ENCODE results near the gene DAGLA.

The DAGLA gene

DNA sequence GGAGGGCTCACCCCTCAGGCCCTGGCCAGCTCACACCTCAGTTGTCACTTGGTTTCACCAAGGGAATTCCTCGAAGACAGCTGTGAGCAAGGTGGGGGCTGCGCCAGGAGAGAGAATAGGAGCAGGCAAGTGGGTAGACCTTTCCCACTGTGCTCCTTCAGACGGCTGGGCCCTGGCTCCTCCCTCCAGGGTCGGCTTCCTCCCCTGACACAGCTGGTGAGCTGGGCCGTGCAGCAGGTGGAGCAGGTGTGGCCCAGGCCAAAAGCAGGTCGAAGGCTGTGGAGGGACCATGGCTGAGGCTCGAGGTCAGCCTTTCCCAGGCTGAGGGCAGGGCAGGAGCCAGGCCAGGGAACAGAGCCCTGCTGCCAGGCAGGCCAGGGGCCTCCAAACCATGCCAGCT lies 59.8 kb downstream of the DAGLA start:
- Histone ChIP-seq H3K9me3 (no peaks in the 10 kb centered on the region), H3K27me3 (no peaks in the 10 kb centered on the region), H3K4me3 (ENCODE audit: low read depth, low read length) (no peak overlapping the region), H3K36me3 (no peaks in the 10 kb centered on the region), H3K4me1 (no peaks in the 10 kb centered on the region)
- DNase-seq, result no peak
- TF ChIP-seq, protein P1, sequence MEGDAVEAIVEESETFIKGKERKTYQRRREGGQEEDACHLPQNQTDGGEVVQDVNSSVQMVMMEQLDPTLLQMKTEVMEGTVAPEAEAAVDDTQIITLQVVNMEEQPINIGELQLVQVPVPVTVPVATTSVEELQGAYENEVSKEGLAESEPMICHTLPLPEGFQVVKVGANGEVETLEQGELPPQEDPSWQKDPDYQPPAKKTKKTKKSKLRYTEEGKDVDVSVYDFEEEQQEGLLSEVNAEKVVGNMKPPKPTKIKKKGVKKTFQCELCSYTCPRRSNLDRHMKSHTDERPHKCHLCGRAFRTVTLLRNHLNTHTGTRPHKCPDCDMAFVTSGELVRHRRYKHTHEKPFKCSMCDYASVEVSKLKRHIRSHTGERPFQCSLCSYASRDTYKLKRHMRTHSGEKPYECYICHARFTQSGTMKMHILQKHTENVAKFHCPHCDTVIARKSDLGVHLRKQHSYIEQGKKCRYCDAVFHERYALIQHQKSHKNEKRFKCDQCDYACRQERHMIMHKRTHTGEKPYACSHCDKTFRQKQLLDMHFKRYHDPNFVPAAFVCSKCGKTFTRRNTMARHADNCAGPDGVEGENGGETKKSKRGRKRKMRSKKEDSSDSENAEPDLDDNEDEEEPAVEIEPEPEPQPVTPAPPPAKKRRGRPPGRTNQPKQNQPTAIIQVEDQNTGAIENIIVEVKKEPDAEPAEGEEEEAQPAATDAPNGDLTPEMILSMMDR (IDR thresholded peaks at IDR 0.05; ENCODE audit: low read depth, low read length), result no peak

DNA sequence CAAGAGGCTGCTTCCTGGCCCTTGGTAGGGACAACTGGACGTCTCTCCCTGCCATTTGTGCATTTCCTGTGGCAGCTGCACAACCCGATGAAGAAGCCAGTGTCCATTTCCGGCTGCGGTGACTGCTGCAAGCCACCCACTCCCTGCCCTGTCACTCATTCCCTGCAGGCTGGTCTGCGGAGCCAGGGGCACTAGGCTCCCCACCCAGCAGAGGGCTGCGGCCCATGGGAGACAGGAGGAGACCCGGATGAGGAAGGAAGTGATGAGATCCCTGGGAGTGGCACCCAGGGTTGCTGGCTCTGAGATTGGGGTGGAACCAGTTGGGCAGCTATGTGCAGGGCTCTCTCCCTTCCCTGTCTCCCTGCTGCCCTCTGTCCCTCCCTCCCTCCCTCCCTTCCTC lies 62.2 kb downstream of the DAGLA start:
- no peaks in the 10 kb centered on the region for H3K4me1 ChIP-seq
- TF ChIP-seq, protein P1 (IDR thresholded peaks at IDR 0.05; ENCODE audit: low read depth, low read length), result no peak
- DNase-seq, result no peak

DNA sequence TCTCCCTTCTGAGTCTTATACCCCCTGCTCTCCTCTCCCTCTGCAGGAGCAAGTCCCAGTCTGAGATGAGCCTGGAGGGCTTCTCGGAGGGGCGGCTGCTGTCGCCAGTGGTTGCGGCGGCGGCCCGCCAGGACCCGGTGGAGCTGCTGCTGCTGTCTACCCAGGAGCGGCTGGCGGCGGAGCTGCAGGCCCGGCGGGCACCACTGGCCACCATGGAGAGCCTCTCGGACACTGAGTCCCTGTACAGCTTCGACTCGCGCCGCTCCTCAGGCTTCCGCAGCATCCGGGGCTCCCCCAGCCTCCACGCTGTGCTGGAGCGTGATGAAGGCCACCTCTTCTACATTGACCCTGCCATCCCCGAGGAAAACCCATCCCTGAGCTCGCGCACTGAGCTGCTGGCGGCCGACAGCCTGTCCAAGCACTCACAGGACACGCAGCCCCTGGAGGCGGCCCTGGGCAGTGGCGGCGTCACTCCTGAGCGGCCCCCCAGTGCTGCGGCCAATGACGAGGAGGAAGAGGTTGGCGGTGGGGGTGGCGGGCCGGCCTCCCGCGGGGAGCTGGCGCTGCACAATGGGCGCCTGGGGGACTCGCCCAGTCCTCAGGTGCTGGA lies 63.4 kb downstream of the DAGLA start:
- H3K4me3 ChIP-seq (ENCODE audit: low read depth, low read length), result no peak overlapping the region
- H3K4me1 ChIP-seq, result no peaks in the 10 kb centered on the region; the same call in 1 of the 2 replicates
- no peaks in the 10 kb centered on the region for H3K9me3 ChIP-seq
- TF ChIP-seq, protein P1 (IDR thresholded peaks at IDR 0.05; ENCODE audit: low read depth, low read length), result no peak
- no peak for DNase-seq
- no peaks in the 10 kb centered on the region for H3K36me3 ChIP-seq
- H3K27me3 ChIP-seq, result no peaks in the 10 kb centered on the region

More for the DNA sequence above, 62.2 kb downstream of the DAGLA start:
- Histone ChIP-seq H3K4me3 (ENCODE audit: low read depth, low read length) (no peak overlapping the region), H3K36me3 (no peaks in the 10 kb centered on the region), H3K9me3 (no peaks in the 10 kb centered on the region), H3K27me3 (no peaks in the 10 kb centered on the region)

DNA sequence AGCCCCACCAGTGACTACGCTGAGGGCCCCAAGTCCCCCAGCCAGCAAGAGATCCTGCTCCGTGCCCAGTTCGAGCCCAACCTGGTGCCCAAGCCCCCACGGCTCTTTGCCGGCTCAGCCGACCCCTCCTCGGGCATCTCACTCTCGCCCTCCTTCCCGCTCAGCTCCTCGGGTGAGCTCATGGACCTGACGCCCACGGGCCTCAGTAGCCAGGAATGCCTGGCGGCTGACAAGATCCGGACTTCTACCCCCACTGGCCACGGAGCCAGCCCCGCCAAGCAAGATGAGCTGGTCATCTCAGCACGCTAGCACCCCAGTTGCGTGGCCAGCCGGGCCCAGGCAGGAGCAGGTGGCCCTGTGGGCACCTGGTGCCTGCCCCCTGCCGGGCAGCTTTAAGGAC lies 64.0 kb downstream of the DAGLA start:
- Histone ChIP-seq H3K4me1 (no peaks in the 10 kb centered on the region; the same call in 1 of the 2 replicates), H3K27me3 (no peaks in the 10 kb centered on the region), H3K4me3 (ENCODE audit: low read depth, low read length) (no peak overlapping the region), H3K36me3 (no peaks in the 10 kb centered on the region), H3K9me3 (no peaks in the 10 kb centered on the region)
- no peak for DNase-seq
- TF ChIP-seq, protein P1 (IDR thresholded peaks at IDR 0.05; ENCODE audit: low read depth, low read length), result no peak

DNA sequence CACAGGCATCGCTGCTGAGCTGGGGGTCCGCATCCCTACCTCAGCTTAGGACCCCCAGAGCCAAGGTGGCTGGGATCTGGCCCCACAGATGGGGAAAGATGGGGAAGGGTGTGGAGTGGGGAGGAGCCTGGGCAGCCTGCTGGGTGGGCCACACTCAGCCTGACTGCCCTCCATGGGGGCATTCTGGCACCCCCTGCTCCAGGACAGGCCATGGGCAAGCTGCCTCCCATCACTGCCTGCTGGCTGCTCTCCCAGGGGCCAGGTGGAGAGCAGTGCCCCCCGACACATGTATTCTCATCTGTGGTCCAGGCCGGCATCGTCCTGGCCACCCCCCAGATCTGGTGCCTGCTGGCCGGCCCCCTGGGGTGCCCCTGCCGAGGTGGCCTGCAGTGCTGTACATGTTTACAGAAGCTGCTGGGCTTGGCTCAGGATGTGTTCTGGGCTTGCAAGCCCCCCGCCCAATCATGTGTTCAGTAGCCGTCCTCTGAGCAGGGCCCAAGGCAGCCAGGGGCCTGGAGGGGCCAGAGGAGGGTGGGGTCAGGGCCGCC lies 64.5 kb downstream of the DAGLA start:
- no peaks in the 10 kb centered on the region for H3K36me3 ChIP-seq
- no peaks in the 10 kb centered on the region for H3K27me3 ChIP-seq
- DNase-seq, result no peak
- no peaks in the 10 kb centered on the region; the same call in 1 of the 2 replicates for H3K4me1 ChIP-seq
- TF ChIP-seq, protein P1 (IDR thresholded peaks at IDR 0.05; ENCODE audit: low read depth, low read length), result no peak
- H3K4me3 ChIP-seq (ENCODE audit: low read depth, low read length), result no peak overlapping the region
- no peaks in the 10 kb centered on the region for H3K9me3 ChIP-seq

DNA sequence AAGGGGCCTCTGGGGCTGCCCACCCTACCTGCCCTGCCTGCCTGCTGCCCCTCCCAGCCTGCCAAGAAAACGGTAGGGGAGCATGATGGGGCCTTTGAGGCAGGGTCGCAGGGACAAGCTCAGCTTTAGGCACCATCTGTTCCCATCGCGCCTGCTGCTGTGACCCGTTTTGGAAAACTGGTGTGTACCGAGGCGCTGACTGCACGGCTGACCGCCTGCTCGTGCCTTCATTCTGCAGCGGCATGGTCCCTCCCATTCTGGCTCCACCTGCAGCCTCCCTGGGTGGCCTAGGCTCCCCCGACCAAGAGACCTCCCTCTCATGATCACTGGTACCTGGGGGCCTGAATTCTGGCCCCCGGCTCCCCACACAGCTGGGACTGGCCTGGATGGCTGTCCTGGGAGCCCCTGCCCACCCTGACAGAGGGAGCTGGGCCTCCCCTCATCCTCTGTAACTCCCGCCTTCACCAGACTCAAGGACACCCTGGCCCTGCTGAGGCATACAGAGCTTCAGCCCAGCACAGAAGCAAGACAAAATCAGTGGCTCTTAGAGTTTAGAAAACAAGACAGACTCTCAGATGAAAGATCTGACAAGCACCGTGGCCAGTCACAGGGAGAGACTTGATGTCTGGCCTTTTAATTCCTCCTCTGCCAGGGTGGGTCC lies 65.7 kb downstream of the DAGLA start:
- Histone ChIP-seq H3K27me3 (no peaks in the 10 kb centered on the region), H3K4me1 (no peaks in the 10 kb centered on the region; the same call in 1 of the 2 replicates), H3K9me3 (no peaks in the 10 kb centered on the region), H3K36me3 (no peaks in the 10 kb centered on the region), H3K4me3 (ENCODE audit: low read depth, low read length) (no peak overlapping the region)
- TF ChIP-seq, protein P1 (IDR thresholded peaks at IDR 0.05; ENCODE audit: low read depth, low read length), result no peak
- DNase-seq, result no peak
